CD14-positive monocyte (primary cell): ENCODE measurements around the gene KRTAP10-3. TPM values are rescaled to one million over a fixed set of nuclear protein-coding genes. Genes with fewer than 3 reads are reported as not detected.

Experiments used
- DNase-seq, 3 donors: peaks; one replicate each; pipeline ENCODE4 v3.0.0-alpha.2; 2011 to 2022
- H2AFZ ChIP-seq: 2 replicates; pipeline ENCODE4 v1.6.0; 2012; ENCODE audit warnings: mild to moderate bottlenecking, low read depth, low read length, inconsistent platforms; ENCODE audit not compliant: insufficient read depth, poor library complexity, severe bottlenecking
- H3K27ac ChIP-seq, 2 donors: 1 replicate in 1 of 2; 2 replicates in 1 of 2; pipeline ENCODE4 v1.5.1; 2012 to 2013; ENCODE audit warnings: low read length in 2 of 2, control low read depth in 1 of 2, inconsistent platforms in 1 of 2, low read depth in 1 of 2, mild to moderate bottlenecking in 1 of 2
- H3K27me3 ChIP-seq, 2 donors: one replicate each; pipeline versions ENCODE4 v1.6.0 to v1.6.1; 2011 to 2013; ENCODE audit warnings: low read length in 2 of 2; ENCODE audit not compliant: control insufficient read depth in 2 of 2, insufficient read depth in 2 of 2
- H3K36me3 ChIP-seq, 2 donors: replicated peaks in 1 of 2; 1 replicate in 1 of 2; 2 replicates in 1 of 2; pipeline versions ENCODE4 v1.5.1 to v1.6.1; 2012 to 2013; ENCODE audit warnings: low read length in 2 of 2, control low read depth in 1 of 2, inconsistent platforms in 1 of 2, mild to moderate bottlenecking in 1 of 2; ENCODE audit not compliant: insufficient read depth in 2 of 2, control insufficient read depth in 1 of 2
- H3K4me1 ChIP-seq, 2 donors: 1 replicate in 1 of 2; 2 replicates in 1 of 2; pipeline versions ENCODE4 v1.5.1 to v1.6.1; 2012 to 2013; ENCODE audit warnings: low read length in 2 of 2, control low read depth in 1 of 2, inconsistent platforms in 1 of 2, mild to moderate bottlenecking in 1 of 2, moderate library complexity in 1 of 2; ENCODE audit not compliant: insufficient read depth in 2 of 2, control insufficient read depth in 1 of 2
- H3K4me2 ChIP-seq: replicated peaks from 2 replicates; pipeline ENCODE3; 2012; ENCODE audit warnings: low read length, moderate library complexity, mild to moderate bottlenecking; ENCODE audit not compliant: poor library complexity, severe bottlenecking; ENCODE audit errors: extremely low read depth
- H3K4me3 ChIP-seq, 3 experiments: fragments of 200-600 bp in 1 of 3; sonication (generic) in 1 of 3; replicated peaks in 1 of 3; 1 replicate in 2 of 3; 2 replicates in 1 of 3; pipeline ENCODE4 v1.5.1; 2011 to 2013; ENCODE audit warnings: low read length in 3 of 3, mild to moderate bottlenecking in 3 of 3, control low read depth in 2 of 3, low read depth in 2 of 3, inconsistent platforms in 1 of 3, moderate library complexity in 1 of 3
- H3K79me2 ChIP-seq: 2 replicates; pipeline ENCODE4 v1.6.0; 2012; ENCODE audit warnings: mild to moderate bottlenecking, control low read depth, inconsistent platforms, low read length, moderate library complexity; ENCODE audit not compliant: insufficient read depth
- H3K9ac ChIP-seq: 2 replicates; pipeline ENCODE4 v1.6.0; 2017; ENCODE audit warnings: low read length, mild to moderate bottlenecking; ENCODE audit not compliant: insufficient read depth, poor library complexity, severe bottlenecking
- H3K9me3 ChIP-seq, 2 donors: replicated peaks in 1 of 2; 1 replicate in 1 of 2; 2 replicates in 1 of 2; pipeline versions ENCODE4 v1.5.1 to v1.6.1; 2012 to 2013; ENCODE audit warnings: low read length in 2 of 2, control low read depth in 1 of 2; ENCODE audit not compliant: control insufficient read depth in 1 of 2, insufficient read depth in 1 of 2
- H4K20me1 ChIP-seq: 2 replicates; pipeline ENCODE4 v1.6.0; 2012; ENCODE audit warnings: mild to moderate bottlenecking, low read length, control low read depth, moderate library complexity; ENCODE audit not compliant: insufficient read depth
- H3K27ac Mint-ChIP-seq, 7 donors: one replicate each; pipeline ENCODE4 v1.8.0; 2020; ENCODE audit warnings: mild to moderate bottlenecking in 7 of 7, mixed read lengths in 7 of 7, moderate library complexity in 6 of 7, inconsistent platforms in 2 of 7
- H3K27me3 Mint-ChIP-seq, 3 donors: one replicate each; pipeline ENCODE4 v1.8.0; 2021 to 2022; ENCODE audit warnings: low read depth in 3 of 3, mild to moderate bottlenecking in 3 of 3, mixed read lengths in 3 of 3, moderate library complexity in 3 of 3, inconsistent platforms in 1 of 3
- H3K36me3 Mint-ChIP-seq, 2 donors: one replicate each; pipeline ENCODE4 v1.8.0; 2020; ENCODE audit warnings: mixed read lengths in 2 of 2, inconsistent platforms in 1 of 2, mild to moderate bottlenecking in 1 of 2
- H3K4me1 Mint-ChIP-seq: one replicate; pipeline ENCODE4 v1.8.0; 2020; ENCODE audit warnings: mild to moderate bottlenecking, mixed read lengths
- H3K4me3 Mint-ChIP-seq, 2 donors: one replicate each; pipeline ENCODE4 v1.8.0; 2020; ENCODE audit warnings: mild to moderate bottlenecking in 2 of 2, mixed read lengths in 2 of 2, moderate library complexity in 1 of 2
- H3K9me3 Mint-ChIP-seq, 7 donors: one replicate each; pipeline ENCODE4 v1.8.0; 2020 to 2022; ENCODE audit warnings: mixed read lengths in 7 of 7, mild to moderate bottlenecking in 6 of 7, moderate library complexity in 6 of 7, inconsistent platforms in 2 of 7
- WGBS: methylation state at CpG from one replicate; pipeline ENCODE4 v1.1.5; 2013; ENCODE audit warnings: missing lambda C conversion rate; ENCODE audit not compliant: insufficient coverage; 5-methylcytosine and 5-hydroxymethylcytosine counted together
- intact Hi-C, 2 donors: fragments of 100-400 bp; cut with micrococcal nuclease; formaldehyde crosslinking; loops; one replicate each; pipeline versions ENCODE4 v1.15.0 to v1.15.1; 2023
- polyA plus RNA-seq, 3 donors: library from polyadenylated mRNA; depleted of rRNA in 1 of 3; unstranded in 2 of 3; stranded (reverse) in 1 of 3; fragments of 300-500 nt in 2 of 3; fragments of >200 nt in 1 of 3; fragmentation: Illumina TruSeq in 2 of 3; gene quantifications; 1 replicate in 2 of 3; 2 replicates in 1 of 3; pipeline ENCODE4 v1.2.3, GENCODE V29; 2012 to 2021
- TF ChIP-seq, protein P1 (sequence below): fragments of 200-600 bp; IDR thresholded peaks from one replicate; pipeline ENCODE4 v1.8.0; 2022; ENCODE audit warnings: antibody characterized with exemption, mild to moderate bottlenecking

KRTAP10-3 gene
- polyA plus RNA-seq, 3 donors = not detected

DNA sequence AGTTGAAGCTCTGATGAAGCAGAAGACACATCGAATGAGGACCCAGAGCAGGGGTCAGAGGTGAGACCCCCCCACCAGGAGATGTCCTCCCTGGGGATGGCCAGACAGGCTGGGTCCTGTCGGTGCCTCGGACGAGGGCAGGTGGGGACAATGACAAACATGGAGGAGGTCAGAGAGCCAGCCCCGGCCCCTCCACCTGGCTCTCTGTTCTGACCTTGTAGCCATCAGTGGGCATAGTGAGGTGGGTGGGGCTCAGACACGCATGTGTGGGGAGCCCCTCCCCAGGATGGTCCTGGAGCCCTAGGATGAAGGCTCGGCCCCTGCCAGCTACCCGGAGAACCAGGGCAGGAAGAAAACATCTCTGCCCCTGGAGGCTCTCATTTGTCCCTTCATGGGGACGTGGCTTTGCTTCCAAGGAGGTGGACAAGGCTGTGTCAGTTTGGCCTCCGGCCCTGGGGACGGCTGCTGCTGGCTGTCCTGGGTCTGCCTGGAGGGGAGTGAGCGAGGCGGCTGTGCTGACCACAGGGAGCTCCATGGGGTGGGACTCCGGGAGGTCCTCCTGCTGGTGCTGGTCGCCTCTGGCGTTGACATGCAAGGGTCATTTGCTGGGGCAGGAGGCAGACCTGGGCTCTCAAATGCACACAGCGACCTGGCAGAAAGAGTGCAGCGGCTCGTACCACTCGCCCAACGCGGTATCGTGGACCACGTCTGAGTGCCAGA is 31.2 kb upstream of the KRTAP10-3 start:
- Histone ChIP-seq H3K4me2 (no peak overlapping the region), H3K36me3 (no peaks in the 10 kb centered on the region), H2AFZ (no peak overlapping the region), H3K9me3 (no peaks in the 10 kb centered on the region), H4K20me1 (no peaks in the 10 kb centered on the region), H3K4me1 (no peaks in the 10 kb centered on the region), H3K4me3 (no peak overlapping the region), H3K79me2 (no peaks in the 10 kb centered on the region), H3K27ac (no peak overlapping the region), H3K27me3 (peaks cover 0 to 9% of the 10 kb centered on the region in 2 donors), H3K9ac (no peak overlapping the region)
- H3K27ac Mint-ChIP-seq = no peak overlapping the region
- H3K4me3 Mint-ChIP-seq = no peak overlapping the region
- DNase-seq = no peak
- peaks cover 2 to 42% (median 10%) of the 10 kb centered on the region in 3 donors for H3K27me3 Mint-ChIP-seq
- no peaks in the 10 kb centered on the region for H3K36me3 Mint-ChIP-seq
- peaks cover 2 to 19% (median 5%) of the 10 kb centered on the region in 7 donors for H3K9me3 Mint-ChIP-seq
- TF ChIP-seq, protein P1, sequence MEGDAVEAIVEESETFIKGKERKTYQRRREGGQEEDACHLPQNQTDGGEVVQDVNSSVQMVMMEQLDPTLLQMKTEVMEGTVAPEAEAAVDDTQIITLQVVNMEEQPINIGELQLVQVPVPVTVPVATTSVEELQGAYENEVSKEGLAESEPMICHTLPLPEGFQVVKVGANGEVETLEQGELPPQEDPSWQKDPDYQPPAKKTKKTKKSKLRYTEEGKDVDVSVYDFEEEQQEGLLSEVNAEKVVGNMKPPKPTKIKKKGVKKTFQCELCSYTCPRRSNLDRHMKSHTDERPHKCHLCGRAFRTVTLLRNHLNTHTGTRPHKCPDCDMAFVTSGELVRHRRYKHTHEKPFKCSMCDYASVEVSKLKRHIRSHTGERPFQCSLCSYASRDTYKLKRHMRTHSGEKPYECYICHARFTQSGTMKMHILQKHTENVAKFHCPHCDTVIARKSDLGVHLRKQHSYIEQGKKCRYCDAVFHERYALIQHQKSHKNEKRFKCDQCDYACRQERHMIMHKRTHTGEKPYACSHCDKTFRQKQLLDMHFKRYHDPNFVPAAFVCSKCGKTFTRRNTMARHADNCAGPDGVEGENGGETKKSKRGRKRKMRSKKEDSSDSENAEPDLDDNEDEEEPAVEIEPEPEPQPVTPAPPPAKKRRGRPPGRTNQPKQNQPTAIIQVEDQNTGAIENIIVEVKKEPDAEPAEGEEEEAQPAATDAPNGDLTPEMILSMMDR = no peak
- intact Hi-C loops = no loop called here
- H3K4me1 Mint-ChIP-seq = no peaks in the 10 kb centered on the region
- 85% methylated on average over 21 of the region's 24 CpGs for WGBS

DNA sequence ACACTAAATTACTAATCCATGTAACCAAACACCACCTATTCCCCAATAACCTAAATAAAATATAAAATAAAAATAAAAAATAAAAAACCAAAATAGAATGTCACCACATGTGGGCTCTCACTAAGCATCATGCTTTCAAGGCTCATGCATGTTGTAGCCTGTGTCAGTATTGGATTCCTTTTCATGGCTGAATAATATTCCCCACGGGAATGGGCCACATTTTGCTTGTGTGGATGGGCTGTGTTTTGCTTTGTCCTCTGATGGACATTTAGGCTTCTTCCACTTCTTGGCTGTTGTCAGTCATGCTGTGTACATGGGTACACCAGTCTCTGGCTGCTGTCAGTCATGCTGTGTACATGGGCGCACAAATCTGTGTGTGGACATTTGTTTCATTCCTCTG is 30.5 kb upstream of the KRTAP10-3 start:
- peaks cover 0 to 13% of the 10 kb centered on the region in 2 donors for H3K27me3 ChIP-seq
- DNase-seq = no peak
- H3K4me2 ChIP-seq = no peak overlapping the region
- intact Hi-C loops = no loop called here
- H3K9ac ChIP-seq = no peak overlapping the region
- H3K79me2 ChIP-seq = no peaks in the 10 kb centered on the region
- no peaks in the 10 kb centered on the region for H3K4me1 Mint-ChIP-seq
- no peak overlapping the region for H3K4me3 ChIP-seq
- no peaks in the 10 kb centered on the region for H3K36me3 ChIP-seq
- 100% methylated on average over 2 of the region's 2 CpGs for WGBS
- H4K20me1 ChIP-seq = no peaks in the 10 kb centered on the region
- TF ChIP-seq, protein P1 = no peak
- no peak overlapping the region for H3K27ac Mint-ChIP-seq
- peaks cover 2 to 40% (median 10%) of the 10 kb centered on the region in 3 donors for H3K27me3 Mint-ChIP-seq
- peaks cover 2 to 19% (median 5%) of the 10 kb centered on the region in 7 donors for H3K9me3 Mint-ChIP-seq
- H2AFZ ChIP-seq = no peak overlapping the region
- no peaks in the 10 kb centered on the region for H3K9me3 ChIP-seq
- H3K36me3 Mint-ChIP-seq = no peaks in the 10 kb centered on the region
- H3K4me1 ChIP-seq = no peaks in the 10 kb centered on the region
- no peak overlapping the region for H3K4me3 Mint-ChIP-seq
- H3K27ac ChIP-seq = no peak overlapping the region
